BLaER1 treated with 17β-estradiol and CSF1 and Interleukin-3, amounts not matched to agents 10 nM and 100 nM (cell line): ENCODE results near the gene FRMD4A.

Experiments used
- H3K27ac ChIP-seq, 11 experiments: shearing (Covaris generic); formaldehyde crosslinking; 2 replicates each; pipeline ENCODE4 v1.8.1; 2022
- H3K27me3 ChIP-seq, 11 experiments: shearing (Covaris generic); formaldehyde crosslinking; 2 replicates each; pipeline ENCODE4 v1.8.1; 2022
- H3K36me3 ChIP-seq, 11 experiments: shearing (Covaris generic); formaldehyde crosslinking; 2 replicates each; pipeline ENCODE4 v1.8.1; 2022
- H3K4me1 ChIP-seq, 10 experiments: shearing (Covaris generic); formaldehyde crosslinking; 2 replicates each; pipeline ENCODE4 v1.8.1; 2022
- H3K4me2 ChIP-seq, 11 experiments: shearing (Covaris generic); formaldehyde crosslinking; 2 replicates each; pipeline ENCODE4 v1.8.1; 2022
- H3K4me3 ChIP-seq, 10 experiments: shearing (Covaris generic); formaldehyde crosslinking; 2 replicates each; pipeline ENCODE4 v1.8.1; 2022
- H3K9ac ChIP-seq, 11 experiments: shearing (Covaris generic); formaldehyde crosslinking; 2 replicates each; pipeline ENCODE4 v1.8.1; 2022
- H3K9me3 ChIP-seq, 11 experiments: shearing (Covaris generic); formaldehyde crosslinking; replicated peaks in 1 of 11; 2 replicates each; pipeline ENCODE4 v1.8.1; 2022
- H4K20me1 ChIP-seq, 11 experiments: shearing (Covaris generic); formaldehyde crosslinking; 2 replicates each; pipeline ENCODE4 v1.8.1; 2022
- Cebpa-rat ChIP-seq, 11 experiments: shearing (Covaris generic); IDR thresholded peaks; 2 replicates each; pipeline ENCODE4 v1.8.1; 2022

The FRMD4A gene

GRCh38 chr10:13794992-13795612, 535.6 kb downstream of the FRMD4A start:
- Histone ChIP-seq H3K9me3 (no peaks in the 10 kb centered on the region), H3K9ac (0 out of 22 replicates have a peak overlapping the region, but pooled peaks of 1 of the 11 experiments have one; percentile 18), H3K4me1 (peaks cover 18 to 35% (median 27%) of the 10 kb centered on the region in 10 experiments), H3K4me2 (peak overlapping the region; percentile 49 to 73 (median 66)), H4K20me1 (no peaks in the 10 kb centered on the region), H3K27me3 (no peaks in the 10 kb centered on the region; a peak in 1 of 22 replicates), H3K27ac (no peak overlapping the region), H3K36me3 (no peaks in the 10 kb centered on the region), H3K4me3 (no peak overlapping the region)
- no peak for TF ChIP-seq Cebpa-rat (IDR thresholded peaks at IDR 0.05)

GRCh38 chr10:13792006-13792405, 538.7 kb downstream of the FRMD4A start:
- H3K4me1 ChIP-seq = peaks cover 39 to 55% (median 47%) of the 10 kb centered on the region in 10 experiments
- no peaks in the 10 kb centered on the region for H3K36me3 ChIP-seq
- no peaks in the 10 kb centered on the region for H3K9me3 ChIP-seq
- no peaks in the 10 kb centered on the region for H4K20me1 ChIP-seq
- no peak overlapping the region for H3K9ac ChIP-seq
- no peaks in the 10 kb centered on the region; a peak in 1 of 22 replicates for H3K27me3 ChIP-seq
- no peak overlapping the region for H3K4me2 ChIP-seq
- H3K27ac ChIP-seq = no peak overlapping the region
- TF ChIP-seq Cebpa-rat (IDR thresholded peaks at IDR 0.05) = no peak
- no peak overlapping the region for H3K4me3 ChIP-seq

- no peaks in the 10 kb centered on the region for H4K20me1 ChIP-seq
- no peak for TF ChIP-seq Cebpa-rat (IDR thresholded peaks at IDR 0.05)
- no peak overlapping the region for H3K4me2 ChIP-seq
- peaks cover 44 to 58% (median 52%) of the 10 kb centered on the region in 10 experiments for H3K4me1 ChIP-seq
- no peak overlapping the region for H3K4me3 ChIP-seq
- H3K9ac ChIP-seq = no peak overlapping the region
- no peaks in the 10 kb centered on the region for H3K36me3 ChIP-seq
- H3K9me3 ChIP-seq = no peaks in the 10 kb centered on the region
- no peak overlapping the region for H3K27ac ChIP-seq
- no peaks in the 10 kb centered on the region; a peak in 1 of 22 replicates for H3K27me3 ChIP-seq
Observed at GRCh38 chr10:13791483-13791882, 539.2 kb downstream of the FRMD4A start.

DNA sequence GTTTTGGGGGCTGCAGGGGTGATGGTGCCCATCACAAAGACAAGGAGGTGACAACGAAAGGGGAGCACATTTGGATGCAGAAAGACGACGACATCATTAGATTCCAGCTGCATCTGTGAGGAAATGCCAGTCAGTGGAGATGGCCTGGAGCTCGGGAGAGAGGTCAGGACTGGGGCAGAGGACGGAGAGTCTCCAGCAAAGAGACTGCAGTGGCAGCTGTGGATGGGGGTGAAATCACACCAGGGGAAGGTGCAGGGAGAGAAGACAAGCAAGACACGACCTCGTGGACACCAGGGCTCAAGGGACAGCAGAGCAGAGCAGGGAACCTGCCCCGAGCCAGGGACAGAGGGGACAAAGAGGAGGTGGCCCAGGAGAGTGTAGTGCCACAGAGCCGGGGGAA, 540.5 kb downstream of the FRMD4A start:
- H3K27me3 ChIP-seq = no peaks in the 10 kb centered on the region; a peak in 1 of 22 replicates
- no peak overlapping the region for H3K9ac ChIP-seq
- H3K4me1 ChIP-seq = peaks cover 35 to 48% (median 41%) of the 10 kb centered on the region in 10 experiments
- H3K9me3 ChIP-seq = no peaks in the 10 kb centered on the region
- no peak overlapping the region for H3K4me3 ChIP-seq
- TF ChIP-seq Cebpa-rat (IDR thresholded peaks at IDR 0.05) = no peak
- no peaks in the 10 kb centered on the region for H4K20me1 ChIP-seq
- H3K36me3 ChIP-seq = no peaks in the 10 kb centered on the region
- H3K4me2 ChIP-seq = peak overlapping the region in 6 of 11 experiments; percentile 6 to 28 (median 16); a peak in 4 of 22 replicates
- H3K27ac ChIP-seq = no peak overlapping the region

DNA sequence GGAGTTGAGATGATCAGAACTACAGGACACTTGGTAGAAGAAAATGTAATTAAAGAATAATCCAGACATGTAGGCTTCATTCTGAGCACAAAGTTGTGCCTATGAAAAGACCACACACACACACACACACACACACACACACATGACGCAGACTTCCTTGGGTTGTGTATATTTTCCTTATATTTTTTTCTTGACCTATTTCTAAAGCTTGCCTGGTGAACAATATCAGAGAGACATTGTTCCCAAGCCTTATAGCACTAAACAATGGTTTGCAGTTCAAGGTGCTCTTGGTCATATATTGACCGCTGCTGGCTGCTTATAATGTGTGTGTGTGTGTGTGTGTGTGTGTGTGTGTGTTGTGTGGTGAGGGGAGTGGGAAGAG, 541.3 kb downstream of the FRMD4A start:
- Histone ChIP-seq H3K4me3 (no peak overlapping the region), H3K27ac (peak overlapping the region in 2 of 11 experiments; percentile 16 to 83; a peak in 2 of 22 replicates), H3K4me1 (peaks cover 35 to 45% (median 38%) of the 10 kb centered on the region in 10 experiments), H3K4me2 (peak overlapping the region; percentile 60 to 89 (median 78); a peak in 18 of 22 replicates), H3K9me3 (no peaks in the 10 kb centered on the region), H3K36me3 (no peaks in the 10 kb centered on the region), H4K20me1 (no peaks in the 10 kb centered on the region), H3K27me3 (no peaks in the 10 kb centered on the region; a peak in 1 of 22 replicates), H3K9ac (peak overlapping the region in 1 of 11 experiments; percentile 29; a peak in 2 of 22 replicates)
- no peak for TF ChIP-seq Cebpa-rat (IDR thresholded peaks at IDR 0.05)

DNA sequence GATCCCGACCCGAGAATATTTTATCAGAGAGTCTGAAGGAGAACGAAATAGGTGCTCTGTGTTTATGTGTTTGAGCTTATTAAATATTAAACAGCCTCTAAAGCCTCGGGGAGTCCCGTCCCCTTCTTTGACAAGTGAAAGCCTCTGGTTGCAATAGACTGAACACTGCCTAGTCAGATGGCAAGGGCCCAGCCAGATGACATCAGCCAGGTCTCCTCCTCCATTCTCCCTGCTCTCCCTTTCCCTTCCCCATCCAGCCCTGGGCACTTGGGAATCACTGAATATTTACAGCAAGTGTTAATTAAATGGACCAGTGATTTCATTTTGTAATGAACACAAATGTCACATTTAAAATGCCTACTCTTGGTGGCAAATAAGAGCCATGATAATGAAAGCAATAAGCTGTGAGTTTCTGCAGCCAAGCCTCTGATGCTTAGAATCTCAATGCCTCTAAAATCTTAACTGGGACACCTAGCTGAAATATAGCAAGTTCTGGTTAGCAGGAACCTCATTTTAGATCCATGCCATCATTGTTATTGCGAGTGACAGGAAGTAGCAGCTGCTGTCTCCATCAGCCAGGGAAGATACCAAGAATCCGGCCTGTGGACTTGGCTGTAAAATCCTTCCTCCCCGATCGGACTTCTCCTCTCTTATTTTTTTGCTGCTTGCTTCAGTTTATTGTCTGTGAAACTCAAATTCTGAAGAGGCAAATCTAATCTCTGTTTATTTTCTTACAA, 541.8 kb downstream of the FRMD4A start:
- no peaks in the 10 kb centered on the region for H3K9me3 ChIP-seq
- no peaks in the 10 kb centered on the region; a peak in 1 of 22 replicates for H3K27me3 ChIP-seq
- H3K27ac ChIP-seq = peak overlapping the region in 8 of 11 experiments; percentile 11 to 83 (median 38); a peak in 10 of 22 replicates
- peak overlapping the region; percentile 67 to 89 (median 83); a peak in 21 of 22 replicates for H3K4me2 ChIP-seq
- H3K36me3 ChIP-seq = no peaks in the 10 kb centered on the region
- TF ChIP-seq Cebpa-rat (IDR thresholded peaks at IDR 0.05) = no peak
- peaks cover 38 to 51% (median 43%) of the 10 kb centered on the region in 10 experiments for H3K4me1 ChIP-seq
- H3K4me3 ChIP-seq = no peak overlapping the region
- no peaks in the 10 kb centered on the region for H4K20me1 ChIP-seq
- peak overlapping the region in 3 of 11 experiments; percentile 21 to 43 (median 29); a peak in 5 of 22 replicates for H3K9ac ChIP-seq

- Histone ChIP-seq H3K9ac (peak overlapping the region in 5 of 11 experiments; percentile 6 to 43 (median 21); a peak in 3 of 22 replicates), H3K4me2 (peak overlapping the region; percentile 67 to 89 (median 83))
Observed at GRCh38 chr10:13788320-13788600, 542.5 kb downstream of the FRMD4A start.

GRCh38 chr10:13787015-13787421, 543.7 kb downstream of the FRMD4A start:
- Histone ChIP-seq H3K4me3 (peak overlapping the region in 8 of 10 experiments; percentile 6 to 56 (median 37); a peak in 10 of 20 replicates), H3K36me3 (no peaks in the 10 kb centered on the region), H3K27me3 (no peaks in the 10 kb centered on the region; a peak in 1 of 22 replicates), H3K4me2 (peak overlapping the region; percentile 73 to 89 (median 83)), H3K9me3 (no peaks in the 10 kb centered on the region), H3K27ac (peak overlapping the region; percentile 11 to 83 (median 60)), H3K4me1 (peaks cover 39 to 66% (median 55%) of the 10 kb centered on the region in 10 experiments), H4K20me1 (no peaks in the 10 kb centered on the region), H3K9ac (peak overlapping the region; percentile 41 to 70 (median 60))
- no peak for TF ChIP-seq Cebpa-rat (IDR thresholded peaks at IDR 0.05)

More at GRCh38 chr10:13788320-13788600, 542.5 kb downstream of the FRMD4A start:
- H3K36me3 ChIP-seq = no peaks in the 10 kb centered on the region
- H4K20me1 ChIP-seq = no peaks in the 10 kb centered on the region
- H3K4me1 ChIP-seq = peaks cover 38 to 57% (median 49%) of the 10 kb centered on the region in 10 experiments
- no peak for TF ChIP-seq Cebpa-rat (IDR thresholded peaks at IDR 0.05)
- H3K9me3 ChIP-seq = no peaks in the 10 kb centered on the region
- H3K27ac ChIP-seq = peak overlapping the region in 10 of 11 experiments; percentile 11 to 83 (median 38); a peak in 18 of 22 replicates
- H3K4me3 ChIP-seq = no peak overlapping the region
- no peaks in the 10 kb centered on the region; a peak in 1 of 22 replicates for H3K27me3 ChIP-seq

GRCh38 chr10:13784067-13784466, 546.7 kb downstream of the FRMD4A start:
- H3K4me3 ChIP-seq = no peak overlapping the region
- no peaks in the 10 kb centered on the region for H4K20me1 ChIP-seq
- H3K27me3 ChIP-seq = no peaks in the 10 kb centered on the region
- TF ChIP-seq Cebpa-rat (IDR thresholded peaks at IDR 0.05) = no peak
- peaks cover 44 to 58% (median 54%) of the 10 kb centered on the region in 10 experiments for H3K4me1 ChIP-seq
- peak overlapping the region in 8 of 11 experiments; percentile 13 to 56 (median 50); a peak in 12 of 22 replicates for H3K4me2 ChIP-seq
- no peaks in the 10 kb centered on the region for H3K9me3 ChIP-seq
- no peak overlapping the region for H3K27ac ChIP-seq
- no peaks in the 10 kb centered on the region for H3K36me3 ChIP-seq
- no peak overlapping the region for H3K9ac ChIP-seq
